Ovary (tissue), 9 donors: ENCODE data around the gene MYL12A. TPM values are rescaled to one million over a fixed set of nuclear protein-coding genes. Genes with fewer than 3 reads are reported as not detected.

Source experiments
- DNase-seq, 5 donors: peaks; one replicate each; pipeline ENCODE4 v3.0.0-alpha.2; 2019 to 2020
- H3K27ac ChIP-seq, 2 donors: fragments of 200-600 bp; one replicate each; pipeline versions ENCODE4 v1.5.1 to v1.8.0; 2019 to 2022
- H3K27me3 ChIP-seq: fragments of 200-600 bp; one replicate; pipeline ENCODE4 v1.8.0; 2022
- H3K36me3 ChIP-seq: fragments of 200-600 bp; sonication (generic); one replicate; pipeline ENCODE4 v1.5.1; 2019
- H3K4me1 ChIP-seq: one replicate; pipeline ENCODE4 v1.8.1; 2013; ENCODE audit warnings: mild to moderate bottlenecking, moderate library complexity; ENCODE audit not compliant: insufficient read depth
- H3K4me3 ChIP-seq: fragments of 200-600 bp; sonication (generic); one replicate; pipeline ENCODE4 v1.5.1; 2017
- H3K9me3 ChIP-seq, 2 donors: fragments of 200-600 bp in 1 of 2; sonication (generic) in 1 of 2; one replicate each; pipeline versions ENCODE4 v1.5.1 to v1.8.1; 2013 to 2019; ENCODE audit warnings: mild to moderate bottlenecking in 1 of 2, moderate library complexity in 1 of 2
- EP300 ChIP-seq: sonication (generic); formaldehyde crosslinking; IDR thresholded peaks from one replicate; pipeline ENCODE4 v1.6.1; 2017; ENCODE audit warnings: antibody characterized with exemption
- POLR2A ChIP-seq: fragments of 450-650 bp; IDR thresholded peaks from one replicate; pipeline ENCODE4 v1.6.1; 2017; ENCODE audit warnings: antibody characterized with exemption, mild to moderate bottlenecking, moderate library complexity
- WGBS, 3 donors: extraction: QIAGEN DNeasy Blood & Tissue Kit in 1 of 3; methylation state at CpG; one replicate each; pipeline versions ENCODE4 v1.1.5 to v1.1.7; 2013 to 2017; 5-methylcytosine and 5-hydroxymethylcytosine counted together
- intact Hi-C, 4 donors: fragments of 100-400 bp; cut with DNase I; formaldehyde crosslinking; loops; one replicate each; pipeline versions ENCODE4 v1.11.0 to v1.15.1; 2022 to 2023
- polyA plus RNA-seq, 2 donors: library from polyadenylated mRNA; stranded (reverse); fragments of 200-250 nt in 1 of 2; fragments of 350-450 nt in 1 of 2; fragmentation: Illumina TruSeq in 1 of 2; extraction: RNeasy Lipid Tissue Mini Kit (QIAGEN cat#74804) in 1 of 2; gene quantifications; one replicate each; pipeline ENCODE4 v1.2.3, GENCODE V29; 2013 to 2014
- total RNA-seq, 7 donors: library from RNA; depleted of rRNA in 2 of 7; stranded (reverse); fragments of >200 nt in 2 of 7; fragmentation: NEBNext Ultra II Directional in 3 of 7; extraction: Animal tissue kit (Norgen Biotek cat#: 25700) in 3 of 7; gene quantifications; one replicate each; pipeline versions ENCODE4 v1.1.0 to v1.2.4, GENCODE V29; 2016 to 2023
- TF ChIP-seq, protein P1 (sequence below), 3 donors: fragments of 450-650 bp in 2 of 3; fragments of 200-600 bp in 1 of 3; IDR thresholded peaks; one replicate each; pipeline versions ENCODE4 v1.5.1 to v1.8.0; 2016 to 2022; ENCODE audit warnings: antibody characterized with exemption in 3 of 3, mild to moderate bottlenecking in 1 of 3
- donor health status: DM: no; HTN: no; CAD: no; lungs with moderate emphysema.
- donor health status: DM: no; HTN: no; CAD: no.
- donor health status: Bipolar disorder and iron deficiency.
- donor health status: DM: yes; HTN: yes; CAD: no.
- donor health status: DM: no; HTN: no; CAD: no.
- donor health status: DM: yes; HTN: yes; CAD: no.

The MYL12A gene
- total and polyA plus RNA-seq, 9 donors = 137 to 595 (median 246) TPM

DNA sequence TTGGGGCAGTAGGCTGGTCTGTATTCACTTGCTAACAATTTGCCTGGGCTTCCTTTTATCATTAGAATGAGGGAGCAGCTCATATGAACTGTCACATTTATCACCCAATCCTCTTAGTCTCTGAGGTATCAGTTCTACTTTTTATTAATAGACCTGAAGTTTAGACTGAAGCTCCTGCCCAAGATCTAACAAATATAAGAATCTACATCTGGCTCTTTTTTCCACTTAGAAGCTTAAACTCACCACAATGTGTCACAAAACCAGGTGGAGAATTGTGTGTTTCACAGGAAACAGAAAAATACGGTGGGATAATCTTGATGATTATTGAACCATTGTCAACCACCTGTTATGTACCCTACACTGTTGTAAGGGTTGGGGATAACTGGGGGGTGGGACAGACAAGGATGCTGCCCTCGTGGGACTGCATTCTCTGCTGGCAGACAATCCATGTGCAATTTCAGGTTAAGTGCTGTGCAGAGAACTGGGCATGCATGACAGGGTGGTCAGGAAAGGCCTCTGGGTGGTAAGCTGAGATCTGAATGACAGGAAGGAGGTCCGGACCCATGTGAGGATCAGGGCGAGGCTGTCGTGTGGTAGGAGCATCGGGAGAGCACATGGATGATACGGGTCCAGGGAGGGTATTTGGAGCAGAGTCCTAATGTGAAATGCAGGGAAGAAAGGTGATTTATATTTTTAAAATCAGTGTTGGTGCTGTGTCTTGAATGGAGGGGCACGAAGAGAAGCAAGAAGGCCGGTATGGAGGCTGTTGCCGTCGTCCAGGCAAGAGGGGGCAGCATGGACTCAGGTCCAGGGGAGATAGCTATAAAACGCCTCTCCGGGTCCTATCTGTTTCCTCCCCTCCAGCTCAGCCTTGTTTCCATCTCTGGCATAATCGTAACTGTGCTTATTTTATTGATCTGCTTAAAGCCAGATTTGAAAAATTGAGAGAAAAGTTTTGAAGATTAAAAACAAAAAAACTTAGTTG lies 31.9 kb downstream of the MYL12A start:
- Histone ChIP-seq H3K27ac (no peak overlapping the region), H3K36me3 (no peaks in the 10 kb centered on the region), H3K4me3 (no peak overlapping the region), H3K9me3 (no peaks in the 10 kb centered on the region), H3K27me3 (no peaks in the 10 kb centered on the region), H3K4me1 (no peaks in the 10 kb centered on the region)
- TF ChIP-seq POLR2A = no peak
- TF ChIP-seq, protein P1, sequence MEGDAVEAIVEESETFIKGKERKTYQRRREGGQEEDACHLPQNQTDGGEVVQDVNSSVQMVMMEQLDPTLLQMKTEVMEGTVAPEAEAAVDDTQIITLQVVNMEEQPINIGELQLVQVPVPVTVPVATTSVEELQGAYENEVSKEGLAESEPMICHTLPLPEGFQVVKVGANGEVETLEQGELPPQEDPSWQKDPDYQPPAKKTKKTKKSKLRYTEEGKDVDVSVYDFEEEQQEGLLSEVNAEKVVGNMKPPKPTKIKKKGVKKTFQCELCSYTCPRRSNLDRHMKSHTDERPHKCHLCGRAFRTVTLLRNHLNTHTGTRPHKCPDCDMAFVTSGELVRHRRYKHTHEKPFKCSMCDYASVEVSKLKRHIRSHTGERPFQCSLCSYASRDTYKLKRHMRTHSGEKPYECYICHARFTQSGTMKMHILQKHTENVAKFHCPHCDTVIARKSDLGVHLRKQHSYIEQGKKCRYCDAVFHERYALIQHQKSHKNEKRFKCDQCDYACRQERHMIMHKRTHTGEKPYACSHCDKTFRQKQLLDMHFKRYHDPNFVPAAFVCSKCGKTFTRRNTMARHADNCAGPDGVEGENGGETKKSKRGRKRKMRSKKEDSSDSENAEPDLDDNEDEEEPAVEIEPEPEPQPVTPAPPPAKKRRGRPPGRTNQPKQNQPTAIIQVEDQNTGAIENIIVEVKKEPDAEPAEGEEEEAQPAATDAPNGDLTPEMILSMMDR (IDR thresholded peaks at IDR 0.05) = no peak
- TF ChIP-seq EP300 = no peak
- 8 to 17% (median 10%) methylated on average over 14 of the region's 14 CpGs for WGBS, 3 donors
- no peak for DNase-seq
- intact Hi-C loops = loop anchor here (5.0 to 10.0 kb wide), 5 partner anchors 173 to 725 kb away; partner anchors contain the start of gene TGIF1 (in 3 of the 4)

DNA sequence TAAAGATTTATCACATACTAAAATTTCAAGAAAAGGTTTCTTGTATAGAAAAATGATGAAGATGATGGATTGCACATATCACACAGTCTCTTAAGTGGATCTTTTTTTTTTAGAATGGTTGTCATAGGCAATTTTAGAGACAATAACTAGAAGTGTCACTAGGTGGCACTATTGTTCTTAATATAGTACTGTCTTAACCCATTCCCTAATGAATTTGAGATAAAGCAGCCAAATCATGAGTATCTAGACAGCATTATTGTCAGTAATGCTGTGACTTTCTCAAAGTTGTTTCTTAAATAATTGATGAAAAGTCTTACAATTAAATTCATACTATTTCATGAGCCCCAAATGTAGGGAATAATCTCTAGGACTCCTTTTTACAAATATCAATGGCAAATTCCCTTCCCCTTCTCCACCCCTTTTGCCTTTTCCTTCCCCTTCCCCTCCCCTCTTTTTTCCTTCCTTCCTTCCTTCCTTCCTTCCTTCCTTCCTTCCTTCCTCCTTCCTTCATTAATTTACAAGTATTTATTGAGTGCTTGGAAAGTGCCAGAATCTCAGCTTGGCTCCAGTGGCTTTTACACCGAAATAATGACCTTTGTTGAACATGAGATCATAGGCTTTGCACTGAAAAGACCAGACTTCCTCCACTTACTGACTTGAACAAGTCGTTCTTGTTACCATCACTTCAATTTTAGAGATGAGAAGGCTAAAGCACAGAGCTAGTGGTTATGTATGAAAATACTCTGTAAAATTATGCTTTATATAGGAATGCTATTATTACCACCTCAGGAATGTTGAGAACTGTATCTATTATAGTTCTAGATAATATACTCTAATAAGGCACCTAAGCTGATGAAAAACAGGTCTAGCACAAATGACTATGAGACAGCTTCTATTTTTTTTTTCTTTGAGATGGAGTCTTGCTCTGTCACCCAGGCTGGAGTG lies 34.1 kb downstream of the MYL12A start:
- intact Hi-C loops = loop anchor here (5.0 to 10.0 kb wide), 5 partner anchors 171 to 723 kb away; partner anchors contain the start of gene TGIF1 (in 2 of the 4)

DNA sequence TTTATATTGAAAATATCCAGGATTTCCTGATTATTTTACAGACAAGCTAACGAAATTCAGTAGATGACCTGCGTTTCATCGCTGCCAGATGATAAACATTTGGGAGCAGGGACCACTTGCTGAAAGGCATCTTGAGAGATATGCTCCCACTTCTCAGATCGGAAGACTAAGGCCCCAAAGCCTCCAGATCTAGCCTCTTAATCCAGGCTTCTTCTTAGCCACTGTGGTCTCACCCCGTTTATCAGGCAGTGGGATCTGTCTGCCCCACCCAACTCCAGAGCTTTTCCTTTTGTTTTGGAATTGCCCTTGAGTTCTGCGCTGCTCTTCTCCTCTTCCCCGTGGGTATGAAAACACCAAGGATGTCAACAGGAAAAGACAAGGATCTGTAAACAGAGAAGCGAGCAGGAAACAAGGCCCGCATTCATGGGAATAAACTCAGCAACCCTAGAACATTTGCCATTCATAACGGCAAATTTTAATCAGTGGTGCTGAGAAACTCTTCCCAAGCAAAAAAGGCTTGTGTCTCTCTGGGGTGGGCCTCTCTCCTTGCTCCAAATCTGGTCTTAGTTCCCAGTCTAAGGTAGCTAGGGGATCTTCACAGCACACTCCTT lies 35.8 kb downstream of the MYL12A start:
- intact Hi-C loops = loop anchor here (5.0 to 10.0 kb wide), 5 partner anchors 169 to 721 kb away; partner anchors contain the start of gene TGIF1 (in 2 of the 4)
- WGBS, 3 donors = 77 to 81% (median 78%) methylated on average over 10 of the region's 10 CpGs
- no peak for TF ChIP-seq POLR2A
- TF ChIP-seq, protein P1 (IDR thresholded peaks at IDR 0.05) = no peak
- no peak for TF ChIP-seq EP300
- Histone ChIP-seq H3K4me1 (no peaks in the 10 kb centered on the region), H3K36me3 (no peaks in the 10 kb centered on the region), H3K4me3 (no peak overlapping the region), H3K27ac (no peak overlapping the region), H3K9me3 (no peaks in the 10 kb centered on the region), H3K27me3 (no peaks in the 10 kb centered on the region)
- no peak for DNase-seq

More for the DNA sequence above, 34.1 kb downstream of the MYL12A start:
- 25 to 44% (median 30%) methylated on average over 2 of the region's 2 CpGs for WGBS, 3 donors
- Histone ChIP-seq H3K27ac (no peak overlapping the region), H3K4me3 (no peak overlapping the region), H3K4me1 (no peaks in the 10 kb centered on the region), H3K9me3 (no peaks in the 10 kb centered on the region), H3K27me3 (no peaks in the 10 kb centered on the region), H3K36me3 (no peaks in the 10 kb centered on the region)
- no peak for DNase-seq
- TF ChIP-seq, protein P1 (IDR thresholded peaks at IDR 0.05) = peak; percentile 19 to 75 (median 57)
- TF ChIP-seq EP300 (no peak), POLR2A (no peak)

DNA sequence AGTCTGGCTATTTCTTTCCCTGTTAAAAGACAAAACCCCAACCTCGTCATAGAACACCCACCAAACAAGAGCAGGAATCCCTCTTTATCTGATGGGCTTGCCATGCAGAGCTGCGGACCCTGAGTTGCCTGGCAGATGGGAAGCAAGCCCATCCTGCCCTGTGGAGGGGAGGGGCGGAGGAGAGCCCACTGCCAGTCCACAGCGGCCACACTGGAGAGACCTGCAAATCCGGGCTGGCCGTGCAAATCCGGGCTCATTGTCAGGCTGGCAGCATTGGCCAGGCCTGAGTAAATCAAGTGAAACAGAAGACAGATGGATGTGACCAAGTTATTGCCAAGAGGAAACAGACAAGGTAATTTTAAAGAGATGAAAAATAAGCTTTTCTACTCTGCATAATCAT lies 36.3 kb downstream of the MYL12A start:
- WGBS, 3 donors = 76 to 84% (median 80%) methylated on average over 7 of the region's 7 CpGs
- Histone ChIP-seq H3K4me3 (no peak overlapping the region), H3K4me1 (no peaks in the 10 kb centered on the region), H3K9me3 (no peaks in the 10 kb centered on the region), H3K27me3 (no peaks in the 10 kb centered on the region), H3K27ac (no peak overlapping the region), H3K36me3 (no peaks in the 10 kb centered on the region)
- intact Hi-C loops = loop anchor here (5.0 to 10.0 kb wide), 5 partner anchors 168 to 721 kb away; partner anchors contain the start of gene TGIF1 (in 2 of the 4)
- DNase-seq = no peak
- TF ChIP-seq, protein P1 (IDR thresholded peaks at IDR 0.05) = no peak
- TF ChIP-seq EP300 (no peak), POLR2A (no peak)
